Left ventricle myocardium superior (tissue), 1 donor: ENCODE results near the gene TMC8. TPM values are rescaled to one million over a fixed set of nuclear protein-coding genes. Genes with fewer than 3 reads are reported as not detected.
A peak's percentile ranks its signal among the peaks of the same experiment; 100 is the strongest.

Experiments
- ATAC-seq: fragments of 200-7000 bp; cut with Tn5 transposase; one replicate; pipeline ENCODE4 v1.9.1; 2020; ENCODE audit warnings: mild to moderate bottlenecking, moderate library complexity
- DNase-seq: peaks from one replicate; pipeline ENCODE4 v3.0.0-alpha.2; 2020
- intact Hi-C: fragments of 100-400 bp; cut with micrococcal nuclease; formaldehyde crosslinking; loops from one replicate; pipeline ENCODE4 v1.11.0; 2022
- total RNA-seq: library from RNA; stranded (reverse); fragmentation: NEBNext Ultra II Directional; extraction: Animal tissue kit (Norgen Biotek cat#: 25700); gene quantifications from one replicate; pipeline ENCODE4 v1.2.1, GENCODE V29; 2021
- donor health status: DM: no; HTN: yes; CAD: no; lungs with severe emphysema.

TMC8 gene
- total RNA-seq, 1 donor from 2014 or later: 1.5 TPM

- peak; percentile 29 for DNase-seq
- intact Hi-C loops: no loop called here
- ATAC-seq: no peak
Observed at GRCh38 chr17:78120971-78121800, 9.4 kb upstream of the TMC8 start.

DNA sequence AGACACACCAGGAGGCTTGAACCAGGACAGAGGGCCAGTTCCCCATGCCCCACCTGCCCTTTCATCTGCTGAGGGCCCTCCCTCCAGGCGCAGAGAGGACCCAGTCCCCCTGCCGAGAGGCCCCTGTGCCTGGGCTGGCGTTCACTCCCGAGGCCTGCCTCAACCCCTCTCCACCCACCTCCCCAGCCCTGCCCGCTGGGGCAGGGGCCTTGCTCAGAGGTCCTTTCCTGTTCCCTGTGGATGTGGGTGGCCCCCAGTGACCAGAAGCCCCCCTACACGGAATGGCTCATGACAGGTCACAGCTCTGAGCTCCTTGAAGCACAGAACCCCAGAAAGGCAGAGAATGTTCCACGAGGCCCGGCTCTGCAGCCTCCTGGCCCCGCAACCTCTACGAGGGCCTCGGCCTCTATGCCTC, 8.8 kb upstream of the TMC8 start:
- no peak for DNase-seq
- intact Hi-C loops: no loop called here
- ATAC-seq: no peak

DNA sequence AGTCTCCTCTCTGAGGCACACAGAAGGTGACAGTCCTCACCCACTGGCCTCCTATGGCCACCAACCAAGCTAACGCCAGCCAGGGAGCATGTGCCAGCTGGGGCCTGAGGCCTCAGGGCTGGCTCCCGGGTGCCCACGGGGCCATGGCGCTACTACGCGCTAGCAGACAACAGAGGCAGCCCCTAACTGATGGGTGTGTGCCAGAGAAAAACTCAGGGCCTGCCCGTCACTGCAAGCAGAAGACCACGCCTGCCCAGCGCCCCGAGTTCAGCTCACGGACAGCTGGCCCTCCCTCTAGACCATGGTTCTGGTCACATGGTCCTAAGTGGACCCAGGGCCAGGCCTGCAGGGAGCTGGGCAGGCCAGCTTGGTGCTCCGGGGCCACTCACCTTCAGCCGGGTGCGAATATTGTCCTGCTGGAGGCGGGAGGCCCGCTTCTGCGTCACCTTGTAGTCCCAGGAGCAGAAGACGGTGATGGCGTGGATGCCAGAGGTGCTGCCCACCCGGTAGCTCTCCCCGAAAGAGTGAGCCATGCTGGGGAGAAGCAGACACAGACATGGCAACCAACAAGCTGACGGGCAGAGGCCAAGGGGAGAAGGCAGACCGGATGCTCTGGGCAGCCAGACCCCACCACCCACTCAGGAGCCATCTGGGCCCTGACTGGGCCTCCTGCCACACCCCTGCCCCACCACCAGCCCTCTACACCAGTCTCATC, 8.2 kb upstream of the TMC8 start:
- DNase-seq (peak; percentile 28), ATAC-seq (no peak)
- intact Hi-C loops: no loop called here

- DNase-seq (no peak), ATAC-seq (no peak)
- intact Hi-C loops: no loop called here
Observed at GRCh38 chr17:78122931-78123249, 7.7 kb upstream of the TMC8 start.

GRCh38 chr17:78123258-78123929, 7.2 kb upstream of the TMC8 start:
- ATAC-seq (no peak), DNase-seq (no peak)
- intact Hi-C loops: no loop called here

- intact Hi-C loops: no loop called here
- DNase-seq: peak; percentile 45
- no peak for ATAC-seq
Observed at GRCh38 chr17:78124081-78124835, 6.3 kb upstream of the TMC8 start.

GRCh38 chr17:78124836-78125137, 5.8 kb upstream of the TMC8 start:
- ATAC-seq: no peak
- intact Hi-C loops: no loop called here

DNA sequence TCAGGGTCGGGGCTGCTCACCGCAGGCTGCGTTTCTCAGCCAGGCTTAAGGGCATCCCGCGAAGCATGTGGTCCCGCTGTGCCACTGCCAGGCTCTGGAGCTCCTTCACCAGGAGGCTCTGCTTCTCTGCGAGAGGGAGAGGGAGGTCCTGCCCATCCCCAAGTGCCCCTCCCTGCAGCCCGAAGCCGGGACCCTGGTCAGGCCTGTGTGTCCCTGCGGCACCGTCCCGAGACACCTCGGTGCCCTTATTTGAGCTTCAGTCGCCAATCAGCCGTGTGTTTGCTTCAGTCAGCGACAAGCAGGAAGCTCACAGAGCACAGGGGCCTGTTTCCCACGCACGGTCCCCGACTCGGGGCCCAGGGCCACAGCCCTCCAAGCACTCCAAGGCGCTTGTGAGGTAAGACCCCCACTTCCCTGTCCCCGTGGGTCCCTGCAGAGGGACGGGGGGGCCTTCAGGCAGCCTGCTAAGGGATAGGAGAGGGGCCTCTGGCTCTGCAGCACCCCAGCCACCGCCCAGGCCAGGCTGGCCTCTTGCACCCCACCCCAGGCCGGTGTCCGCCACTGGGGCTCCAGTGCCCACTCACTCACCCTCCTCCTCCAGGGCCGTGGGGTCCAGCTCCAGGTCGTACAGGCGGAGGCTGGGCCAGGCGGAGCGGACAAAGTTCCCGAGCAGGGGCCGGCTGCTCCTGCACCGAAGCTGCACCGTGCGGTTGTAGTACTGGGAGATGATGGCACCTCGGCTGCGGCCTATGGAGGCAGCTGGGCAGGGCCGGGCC, 5.2 kb upstream of the TMC8 start:
- intact Hi-C loops: no loop called here
- DNase-seq: peak; percentile 41
- peak; percentile 1 for ATAC-seq

More at GRCh38 chr17:78124836-78125137, 5.8 kb upstream of the TMC8 start:
- no peak for DNase-seq

DNA sequence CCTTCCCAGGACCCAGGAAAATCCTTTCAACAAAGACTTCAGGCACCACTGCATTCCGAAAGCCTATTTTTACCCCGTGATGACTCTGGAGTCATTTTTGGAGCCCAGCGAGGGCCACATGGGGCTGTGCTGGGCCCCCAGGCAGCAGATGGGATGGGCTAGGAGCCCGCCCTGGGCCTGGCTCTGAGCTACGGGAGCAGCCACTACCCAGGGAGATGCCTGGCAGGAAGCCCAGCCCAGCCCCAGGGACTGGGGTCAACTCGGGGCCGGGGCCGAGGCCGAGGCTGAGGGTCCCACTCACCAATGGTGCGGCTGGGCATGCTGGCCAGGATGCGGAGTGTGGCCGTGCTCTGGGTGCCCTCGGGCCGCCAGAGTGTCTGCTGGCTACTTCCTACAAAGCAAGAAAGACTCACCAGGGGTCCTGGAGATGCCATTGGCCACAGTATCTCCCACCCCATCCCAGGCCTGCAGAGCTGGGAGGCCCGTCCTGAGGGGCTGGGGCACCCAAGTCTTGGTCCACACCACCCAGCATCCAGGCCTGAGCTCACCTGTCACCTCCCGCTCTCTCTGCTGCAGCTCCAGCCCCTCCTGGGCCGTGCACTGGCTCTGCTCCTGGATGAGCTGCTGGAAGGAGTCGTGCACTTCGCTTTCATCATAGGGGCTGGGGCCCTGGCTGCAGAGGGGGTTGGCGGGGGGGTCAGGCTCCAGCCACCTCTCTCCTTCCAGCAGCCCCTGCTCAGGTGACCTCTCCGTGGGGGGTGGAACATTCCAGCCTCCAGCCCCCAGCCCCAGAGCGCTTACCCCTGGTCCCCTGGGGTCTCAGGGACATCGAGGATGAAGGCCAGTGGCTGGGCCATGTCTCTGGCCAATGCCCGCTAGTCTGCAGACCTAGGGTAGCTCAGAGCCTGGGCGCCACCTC, 4.3 kb upstream of the TMC8 start:
- peak; percentile 80 for DNase-seq
- intact Hi-C loops: no loop called here
- peak; percentile 51 for ATAC-seq

- intact Hi-C loops: no loop called here
- no peak for ATAC-seq
- peak; percentile 38 for DNase-seq
Observed at GRCh38 chr17:78126895-78127238, 3.7 kb upstream of the TMC8 start.

- DNase-seq: peak; percentile 84
Observed at GRCh38 chr17:78127239-78127887, 3.2 kb upstream of the TMC8 start.

GRCh38 chr17:78127888-78128550, 2.6 kb upstream of the TMC8 start:
- DNase-seq (peak; percentile 61), ATAC-seq (peak; percentile 44)
- intact Hi-C loops: no loop called here

More at GRCh38 chr17:78127239-78127887, 3.2 kb upstream of the TMC8 start:
- intact Hi-C loops: no loop called here
- peak; percentile 50 for ATAC-seq

GRCh38 chr17:78128551-78129350, 1.8 kb upstream of the TMC8 start, which contains the start of gene TMC6:
Gene TMC6, minus strand, starts transcription at chr17:78128755. Its CDS starts 1,923 bp downstream, at chr17:78126832.
- ATAC-seq (peak; percentile 47), DNase-seq (peak; percentile 74)
- intact Hi-C loops: no loop called here

GRCh38 chr17:78129351-78130089, 1.1 kb upstream of the TMC8 start:
- DNase-seq: no peak
- no peak for ATAC-seq
- intact Hi-C loops: no loop called here

- no peak for DNase-seq
- intact Hi-C loops: no loop called here
- no peak for ATAC-seq
Observed at GRCh38 chr17:78130090-78130436, 508 bp upstream of the TMC8 start.
